Measurements from ENCODE around the gene TMEM132D. TPM values are rescaled to one million over a fixed set of nuclear protein-coding genes. Genes with fewer than 3 reads are reported as not detected.

The TMEM132D gene
- total and polyA plus RNA-seq, 8 donors = 0.26 to 2.5 (median 0.88) TPM; not detected in 1

- DNase-seq = no peak
- Histone ChIP-seq H3K36me3 (no peaks in the 10 kb centered on the region), H3K9me3 (peaks cover 0 to 23% of the 10 kb centered on the region in 2 donors), H3K4me1 (no peaks in the 10 kb centered on the region), H3K27ac (no peak overlapping the region), H3K27me3 (no peaks in the 10 kb centered on the region), H3K4me3 (no peak overlapping the region)
- no peak for ATAC-seq
- intact Hi-C loops (cut with DNase I) = no loop called here
- TF ChIP-seq, protein P1, sequence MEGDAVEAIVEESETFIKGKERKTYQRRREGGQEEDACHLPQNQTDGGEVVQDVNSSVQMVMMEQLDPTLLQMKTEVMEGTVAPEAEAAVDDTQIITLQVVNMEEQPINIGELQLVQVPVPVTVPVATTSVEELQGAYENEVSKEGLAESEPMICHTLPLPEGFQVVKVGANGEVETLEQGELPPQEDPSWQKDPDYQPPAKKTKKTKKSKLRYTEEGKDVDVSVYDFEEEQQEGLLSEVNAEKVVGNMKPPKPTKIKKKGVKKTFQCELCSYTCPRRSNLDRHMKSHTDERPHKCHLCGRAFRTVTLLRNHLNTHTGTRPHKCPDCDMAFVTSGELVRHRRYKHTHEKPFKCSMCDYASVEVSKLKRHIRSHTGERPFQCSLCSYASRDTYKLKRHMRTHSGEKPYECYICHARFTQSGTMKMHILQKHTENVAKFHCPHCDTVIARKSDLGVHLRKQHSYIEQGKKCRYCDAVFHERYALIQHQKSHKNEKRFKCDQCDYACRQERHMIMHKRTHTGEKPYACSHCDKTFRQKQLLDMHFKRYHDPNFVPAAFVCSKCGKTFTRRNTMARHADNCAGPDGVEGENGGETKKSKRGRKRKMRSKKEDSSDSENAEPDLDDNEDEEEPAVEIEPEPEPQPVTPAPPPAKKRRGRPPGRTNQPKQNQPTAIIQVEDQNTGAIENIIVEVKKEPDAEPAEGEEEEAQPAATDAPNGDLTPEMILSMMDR (IDR thresholded peaks at IDR 0.05) = no peak
Observed at GRCh38 chr12:129520739-129521138, 383.1 kb downstream of the TMEM132D start.

DNA sequence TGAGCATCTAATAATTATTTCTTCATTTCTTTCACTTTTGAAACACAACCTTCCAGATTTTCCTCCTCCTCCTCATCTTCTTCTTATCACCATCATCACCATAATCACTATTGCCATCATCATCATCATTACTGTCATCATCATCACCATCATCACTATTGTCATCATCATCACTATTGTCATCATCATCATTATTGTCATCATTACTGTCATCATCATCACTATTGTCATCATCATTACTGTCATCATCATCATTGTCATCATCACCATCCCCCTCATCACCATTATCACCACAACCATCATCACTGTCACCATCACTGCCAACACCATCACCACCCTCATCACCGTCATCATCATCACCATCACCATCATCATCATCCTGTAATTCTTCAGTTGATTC is 400.0 kb downstream of the TMEM132D start:
- DNase-seq (no peak), ATAC-seq (no peak)
- TF ChIP-seq, protein P1 (IDR thresholded peaks at IDR 0.05) = no peak
- no peak overlapping the region for H3K27ac ChIP-seq
- no peak overlapping the region for H3K4me3 ChIP-seq
- no peaks in the 10 kb centered on the region for H3K36me3 ChIP-seq
- no peaks in the 10 kb centered on the region for H3K27me3 ChIP-seq
- no peaks in the 10 kb centered on the region for H3K4me1 ChIP-seq
- intact Hi-C loops (cut with DNase I) = no loop called here
- H3K9me3 ChIP-seq = peaks cover 3 to 17% of the 10 kb centered on the region in 2 donors

DNA sequence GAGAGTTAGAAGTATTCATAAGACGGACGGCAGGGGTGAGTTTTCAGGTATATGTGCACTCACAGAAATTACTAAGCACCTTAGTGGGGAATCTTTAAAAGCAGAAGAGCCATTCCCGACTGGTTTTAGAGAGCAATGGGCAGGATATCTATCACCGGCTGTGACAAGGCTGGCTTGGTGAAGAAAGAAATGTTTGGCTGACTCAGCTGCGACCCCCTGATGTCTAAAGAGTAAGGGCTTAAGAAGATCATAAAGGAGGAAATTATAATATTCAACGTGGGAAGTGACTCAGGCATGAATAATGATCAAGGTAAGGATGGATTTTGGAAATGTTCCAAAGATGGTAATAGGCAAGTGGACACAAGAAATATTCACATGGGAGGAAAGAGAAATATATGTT is 407.6 kb downstream of the TMEM132D start:
- H3K9me3 ChIP-seq = no peaks in the 10 kb centered on the region
- H3K27ac ChIP-seq = no peak overlapping the region
- TF ChIP-seq, protein P1 (IDR thresholded peaks at IDR 0.05) = no peak
- ATAC-seq (no peak), DNase-seq (no peak)
- H3K36me3 ChIP-seq = no peaks in the 10 kb centered on the region
- intact Hi-C loops (cut with DNase I) = no loop called here
- no peaks in the 10 kb centered on the region for H3K4me1 ChIP-seq
- H3K4me3 ChIP-seq = no peak overlapping the region
- H3K27me3 ChIP-seq = no peaks in the 10 kb centered on the region

GRCh38 chr12:129494766-129495165 is 409.1 kb downstream of the TMEM132D start:
- Histone ChIP-seq H3K4me1 (no peaks in the 10 kb centered on the region), H3K9me3 (no peaks in the 10 kb centered on the region), H3K27me3 (no peaks in the 10 kb centered on the region), H3K27ac (no peak overlapping the region), H3K4me3 (no peak overlapping the region), H3K36me3 (no peaks in the 10 kb centered on the region)
- no peak for ATAC-seq
- intact Hi-C loops (cut with DNase I) = no loop called here
- DNase-seq = no peak
- TF ChIP-seq, protein P1 (IDR thresholded peaks at IDR 0.05) = no peak

DNA sequence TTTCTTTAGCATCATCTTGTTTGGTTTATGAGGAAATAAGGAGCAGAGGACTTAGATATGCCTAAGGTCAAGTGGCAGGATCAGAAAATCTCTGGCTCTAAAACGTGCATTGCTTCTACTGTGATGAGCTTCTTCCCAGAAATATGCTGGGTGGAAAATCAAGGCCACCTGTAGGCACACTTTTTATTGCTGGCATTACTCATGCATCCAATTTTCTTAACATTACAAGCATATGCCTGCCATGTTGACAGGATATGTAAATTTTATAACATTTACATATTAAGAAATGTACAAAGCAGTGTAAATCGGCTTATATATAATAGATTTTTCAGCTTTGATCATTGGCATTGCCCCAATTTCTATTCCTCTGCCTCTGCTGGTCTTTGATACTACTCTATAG is 409.6 kb downstream of the TMEM132D start:
- Histone ChIP-seq H3K27me3 (no peaks in the 10 kb centered on the region), H3K27ac (no peak overlapping the region), H3K4me3 (no peak overlapping the region), H3K4me1 (no peaks in the 10 kb centered on the region), H3K9me3 (no peaks in the 10 kb centered on the region), H3K36me3 (no peaks in the 10 kb centered on the region)
- TF ChIP-seq, protein P1 (IDR thresholded peaks at IDR 0.05) = no peak
- no peak for DNase-seq
- ATAC-seq = no peak
- intact Hi-C loops (cut with DNase I) = no loop called here
